ENCODE results near the gene LEPROT. TPM values are rescaled to one million over a fixed set of nuclear protein-coding genes. Genes with fewer than 3 reads are reported as not detected.
A peak's percentile ranks its signal among the peaks of the same experiment; 100 is the strongest.

Gene LEPROT
- total and polyA plus RNA-seq, 2 of the 8 experiments (the other 6 are each of a cell fraction or from before 2014, with no cell fraction given) = 25.7 to 27.2 TPM

DNA sequence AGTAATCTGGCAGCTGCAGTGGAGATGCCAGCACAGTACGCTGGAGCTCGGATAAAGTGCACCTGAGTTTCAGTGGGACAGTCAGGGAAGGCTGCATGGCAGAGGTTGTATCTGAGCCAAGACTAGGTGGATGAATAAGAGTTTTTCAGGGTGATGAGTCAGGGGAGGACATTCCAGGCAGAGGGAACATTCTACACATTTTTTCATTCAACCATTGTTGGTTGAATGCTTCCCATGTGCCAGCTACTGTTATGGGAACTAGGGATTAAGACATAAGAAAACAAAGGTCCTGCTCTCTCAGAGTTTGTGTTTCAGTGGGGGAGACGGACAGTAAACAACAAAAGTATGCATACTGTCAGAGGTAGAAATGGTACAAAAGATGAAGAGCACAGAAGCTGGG is 5.2 kb downstream of the LEPROT start (continued):
- TF ChIP-seq SIN3A (conservative IDR thresholded peaks at IDR 0.05 in 1 of 2, IDR thresholded peaks at IDR 0.05 in 1 of 2; ENCODE audit: low read depth in 1 of 2, low read length in 2 of 2) (0 out of 4 replicates have a peak, but pooled peaks of 1 of the 2 experiments have one; percentile 30), EP300 (IDR thresholded peaks at IDR 0.05; ENCODE audit: borderline replicate concordance in 1 of 2, low read depth in 2 of 2, low read length in 2 of 2) (peak in 1 of 2 experiments; percentile 29; a peak in 1 of 3 replicates), KDM1A (IDR thresholded peaks at IDR 0.05; ENCODE audit: borderline replicate concordance, low read length) (no peak), SIX5 (IDR thresholded peaks at IDR 0.05; ENCODE audit: low read depth, low read length) (no peak), SP1 (IDR thresholded peaks at IDR 0.05; ENCODE audit: low read depth, low read length) (peak; percentile 79), TCF12 (IDR thresholded peaks at IDR 0.05; ENCODE audit: low read depth, low read length) (0 out of 2 replicates have a peak, but pooled peaks have one; percentile 41)
- TF ChIP-seq, protein P1, sequence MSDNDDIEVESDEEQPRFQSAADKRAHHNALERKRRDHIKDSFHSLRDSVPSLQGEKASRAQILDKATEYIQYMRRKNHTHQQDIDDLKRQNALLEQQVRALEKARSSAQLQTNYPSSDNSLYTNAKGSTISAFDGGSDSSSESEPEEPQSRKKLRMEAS (IDR thresholded peaks at IDR 0.05) = no peak
- TF ChIP-seq, protein P2, sequence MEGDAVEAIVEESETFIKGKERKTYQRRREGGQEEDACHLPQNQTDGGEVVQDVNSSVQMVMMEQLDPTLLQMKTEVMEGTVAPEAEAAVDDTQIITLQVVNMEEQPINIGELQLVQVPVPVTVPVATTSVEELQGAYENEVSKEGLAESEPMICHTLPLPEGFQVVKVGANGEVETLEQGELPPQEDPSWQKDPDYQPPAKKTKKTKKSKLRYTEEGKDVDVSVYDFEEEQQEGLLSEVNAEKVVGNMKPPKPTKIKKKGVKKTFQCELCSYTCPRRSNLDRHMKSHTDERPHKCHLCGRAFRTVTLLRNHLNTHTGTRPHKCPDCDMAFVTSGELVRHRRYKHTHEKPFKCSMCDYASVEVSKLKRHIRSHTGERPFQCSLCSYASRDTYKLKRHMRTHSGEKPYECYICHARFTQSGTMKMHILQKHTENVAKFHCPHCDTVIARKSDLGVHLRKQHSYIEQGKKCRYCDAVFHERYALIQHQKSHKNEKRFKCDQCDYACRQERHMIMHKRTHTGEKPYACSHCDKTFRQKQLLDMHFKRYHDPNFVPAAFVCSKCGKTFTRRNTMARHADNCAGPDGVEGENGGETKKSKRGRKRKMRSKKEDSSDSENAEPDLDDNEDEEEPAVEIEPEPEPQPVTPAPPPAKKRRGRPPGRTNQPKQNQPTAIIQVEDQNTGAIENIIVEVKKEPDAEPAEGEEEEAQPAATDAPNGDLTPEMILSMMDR (IDR thresholded peaks at IDR 0.05; ENCODE audit: control extremely low read depth in 1 of 3, insufficient read depth in 1 of 3, low read depth in 1 of 3, low read length in 3 of 3) = no peak
- TF ChIP-seq, protein P3, sequence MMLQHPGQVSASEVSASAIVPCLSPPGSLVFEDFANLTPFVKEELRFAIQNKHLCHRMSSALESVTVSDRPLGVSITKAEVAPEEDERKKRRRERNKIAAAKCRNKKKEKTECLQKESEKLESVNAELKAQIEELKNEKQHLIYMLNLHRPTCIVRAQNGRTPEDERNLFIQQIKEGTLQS (IDR thresholded peaks at IDR 0.05; ENCODE audit: insufficient read depth, low read depth, low read length) = no peak

Data from H1 (cell line).